SK-N-MC (cell line): Measurements from ENCODE around the gene ERLEC1.
"Not testable (repeated sequence)": the region's sequence is repeated elsewhere in the genome, so short reads cannot be mapped to it uniquely, and the experiment has no call there.

Experiments used
- DNase-seq: peaks from one replicate; pipeline ENCODE4 v3.0.0-alpha.2; 2011; ENCODE audit warnings: low read depth, low spot score
- H3K27ac ChIP-seq: fragments of 200-600 bp; sonication (generic); 2 replicates; pipeline ENCODE4 v1.5.1; 2016; ENCODE audit warnings: mixed run types
- H3K36me3 ChIP-seq: fragments of 200-600 bp; sonication (generic); 2 replicates; pipeline ENCODE4 v1.6.1; 2017; ENCODE audit warnings: antibody characterized with exemption, low read length, mixed read lengths; ENCODE audit not compliant: insufficient read depth
- H3K4me3 ChIP-seq: fragments of 200-600 bp; sonication (generic); 2 replicates; pipeline ENCODE4 v1.5.1; 2016
- H3K9ac ChIP-seq: fragments of 200-600 bp; sonication (generic); 2 replicates; pipeline ENCODE4 v1.8.0; 2017; ENCODE audit warnings: mixed run types, mixed read lengths; ENCODE audit not compliant: insufficient read length
- H3K9me3 ChIP-seq: fragments of 200-600 bp; sonication (generic); 2 replicates; pipeline ENCODE4 v1.6.1; 2017; ENCODE audit warnings: low read depth, mild to moderate bottlenecking, antibody characterized with exemption, low read length, moderate library complexity, mixed read lengths
- EZH2 ChIP-seq: fragments of 200-600 bp; sonication (generic); IDR thresholded peaks from one replicate; pipeline ENCODE4 v1.6.1; 2017; ENCODE audit warnings: antibody characterized with exemption
- FOXP2 ChIP-seq: optimal IDR thresholded peaks from 2 replicates; pipeline ENCODE3; 2011; ENCODE audit warnings: mild to moderate bottlenecking, moderate library complexity; ENCODE audit not compliant: insufficient read depth; ENCODE audit errors: extremely low read length, control extremely low read depth
- POLR2AphosphoS5 ChIP-seq: IDR thresholded peaks from 2 replicates; pipeline ENCODE4 v1.6.1; 2012; ENCODE audit warnings: mild to moderate bottlenecking, low read depth, low read length, borderline replicate concordance

Gene ERLEC1

GRCh38 chr2:53829273-53829979, 42.6 kb downstream of the ERLEC1 start:
- no peaks in the 10 kb centered on the region for H3K36me3 ChIP-seq
- no peak overlapping the region for H3K9ac ChIP-seq
- H3K9me3 ChIP-seq = no peaks in the 10 kb centered on the region
- no peak for DNase-seq
- H3K4me3 ChIP-seq = no peak overlapping the region
- TF ChIP-seq EZH2 (no peak), FOXP2 (no peak), POLR2AphosphoS5 (no peak)
- H3K27ac ChIP-seq = no peak overlapping the region

GRCh38 chr2:53829980-53830290, 43.1 kb downstream of the ERLEC1 start:
- H3K27ac ChIP-seq, H3K36me3 ChIP-seq, H3K9me3 ChIP-seq, DNase-seq, H3K4me3 ChIP-seq, H3K9ac ChIP-seq: not testable (repeated sequence)

GRCh38 chr2:53840580-53840979, 53.7 kb downstream of the ERLEC1 start:
- DNase-seq = no peak
- Histone ChIP-seq H3K27ac (no peak overlapping the region), H3K9me3 (no peaks in the 10 kb centered on the region), H3K4me3 (no peak overlapping the region), H3K9ac (no peak overlapping the region), H3K36me3 (no peaks in the 10 kb centered on the region)
- TF ChIP-seq EZH2 (no peak), POLR2AphosphoS5 (no peak), FOXP2 (no peak)

GRCh38 chr2:53841651-53842050, 54.8 kb downstream of the ERLEC1 start:
- not testable (repeated sequence) for H3K4me3 ChIP-seq, H3K27ac ChIP-seq, H3K9me3 ChIP-seq, DNase-seq, H3K36me3 ChIP-seq, H3K9ac ChIP-seq

- peak overlapping the region; percentile 49; the same call in 1 of the 2 replicates for H3K27ac ChIP-seq
- no peak overlapping the region for H3K4me3 ChIP-seq
- H3K36me3 ChIP-seq = no peaks in the 10 kb centered on the region
- TF ChIP-seq EZH2 (no peak), POLR2AphosphoS5 (no peak), FOXP2 (no peak)
- no peaks in the 10 kb centered on the region for H3K9me3 ChIP-seq
- no peak for DNase-seq
- no peak overlapping the region for H3K9ac ChIP-seq
Measured at GRCh38 chr2:53842891-53843290, 56.0 kb downstream of the ERLEC1 start.

GRCh38 chr2:53843595-53843994, 56.8 kb downstream of the ERLEC1 start:
- Histone ChIP-seq H3K36me3 (no peaks in the 10 kb centered on the region), H3K4me3 (no peak overlapping the region), H3K9me3 (no peaks in the 10 kb centered on the region), H3K9ac (no peak overlapping the region), H3K27ac (peak overlapping the region; percentile 49; the same call in 1 of the 2 replicates)
- TF ChIP-seq POLR2AphosphoS5 = no peak
- TF ChIP-seq FOXP2 = no peak
- TF ChIP-seq EZH2 = no peak
- DNase-seq = peak; percentile 30

GRCh38 chr2:53848062-53848461, 61.2 kb downstream of the ERLEC1 start:
- H3K4me3 ChIP-seq = no peak overlapping the region
- peaks cover 2% of the 10 kb centered on the region; the same call in 1 of the 2 replicates for H3K36me3 ChIP-seq
- no peaks in the 10 kb centered on the region for H3K9me3 ChIP-seq
- no peak overlapping the region for H3K27ac ChIP-seq
- no peak overlapping the region for H3K9ac ChIP-seq
- TF ChIP-seq FOXP2 (no peak), POLR2AphosphoS5 (no peak), EZH2 (no peak)
- DNase-seq = no peak

GRCh38 chr2:53851052-53851757, 64.4 kb downstream of the ERLEC1 start:
- not testable (repeated sequence) for DNase-seq, H3K9me3 ChIP-seq, H3K27ac ChIP-seq, H3K9ac ChIP-seq, H3K4me3 ChIP-seq
- H3K36me3 ChIP-seq = peaks cover 20% of the 10 kb centered on the region; the same call in 1 of the 2 replicates

- Histone ChIP-seq H3K9ac (no peak overlapping the region), H3K9me3 (no peaks in the 10 kb centered on the region), H3K4me3 (no peak overlapping the region), H3K27ac (no peak overlapping the region), H3K36me3 (peaks cover 20% of the 10 kb centered on the region; the same call in 1 of the 2 replicates)
- TF ChIP-seq FOXP2 (no peak), POLR2AphosphoS5 (no peak), EZH2 (no peak)
- no peak for DNase-seq
Measured at GRCh38 chr2:53852532-53852931, 65.7 kb downstream of the ERLEC1 start.
